Dermis microvascular lymphatic vessel endothelial cell (primary cell): Measurements from ENCODE around the gene FBXO31. TPM values are rescaled to one million over a fixed set of nuclear protein-coding genes. Genes with fewer than 3 reads are reported as not detected.
"Not testable (repeated sequence)": the region's sequence is repeated elsewhere in the genome, so short reads cannot be mapped to it uniquely, and the experiment has no call there.

Experiments used
- DNase-seq, 2 donors: peaks; one replicate each; pipeline versions ENCODE4 v3.0.0 to v3.0.0-alpha.2; 2010; ENCODE audit warnings: low read depth in 2 of 2
- total RNA-seq: library from RNA; depleted of rRNA; stranded (reverse); fragments of >200 nt; gene quantifications from 2 replicates; pipeline ENCODE4 v1.2.1, GENCODE V29; 2014

The FBXO31 gene
- total RNA-seq, 1 donor from 2014 or later = 14.9 TPM

- no peak for DNase-seq
Measured at GRCh38 chr16:87365021-87365713, 18.4 kb downstream of the FBXO31 start.

GRCh38 chr16:87363771-87364455, 19.7 kb downstream of the FBXO31 start:
- DNase-seq = peak in 1 of 2 donors; percentile 7

GRCh38 chr16:87362828-87363559, 20.6 kb downstream of the FBXO31 start:
- not testable (repeated sequence) for DNase-seq

- DNase-seq = no peak
Measured at GRCh38 chr16:87361916-87362619, 21.5 kb downstream of the FBXO31 start.

GRCh38 chr16:87360862-87361610, 22.5 kb downstream of the FBXO31 start:
- DNase-seq = no peak

- DNase-seq = no peak
Measured at GRCh38 chr16:87359121-87359520, 24.5 kb downstream of the FBXO31 start.

- DNase-seq = no peak
Measured at GRCh38 chr16:87358696-87359095, 24.9 kb downstream of the FBXO31 start.

- no peak for DNase-seq
Measured at GRCh38 chr16:87358250-87358649, 25.3 kb downstream of the FBXO31 start.

GRCh38 chr16:87356491-87356853, 27.1 kb downstream of the FBXO31 start:
- DNase-seq = no peak

GRCh38 chr16:87353613-87354012, 30.0 kb downstream of the FBXO31 start:
- DNase-seq = no peak

GRCh38 chr16:87352818-87353217, 30.8 kb downstream of the FBXO31 start:
- no peak for DNase-seq

GRCh38 chr16:87351320-87351698, 32.3 kb downstream of the FBXO31 start:
- DNase-seq = no peak

- DNase-seq = no peak
Measured at GRCh38 chr16:87350681-87351319, 32.8 kb downstream of the FBXO31 start.

GRCh38 chr16:87350031-87350430, 33.5 kb downstream of the FBXO31 start:
- DNase-seq = no peak

GRCh38 chr16:87348616-87349157, 34.9 kb downstream of the FBXO31 start:
- DNase-seq = no peak

GRCh38 chr16:87347932-87348615, 35.5 kb downstream of the FBXO31 start:
- no peak for DNase-seq

GRCh38 chr16:87346517-87347060, 37.0 kb downstream of the FBXO31 start:
- no peak for DNase-seq

GRCh38 chr16:87345726-87346424, 37.7 kb downstream of the FBXO31 start:
- no peak for DNase-seq
